Measurements from ENCODE around the gene CCDC73.

DNA sequence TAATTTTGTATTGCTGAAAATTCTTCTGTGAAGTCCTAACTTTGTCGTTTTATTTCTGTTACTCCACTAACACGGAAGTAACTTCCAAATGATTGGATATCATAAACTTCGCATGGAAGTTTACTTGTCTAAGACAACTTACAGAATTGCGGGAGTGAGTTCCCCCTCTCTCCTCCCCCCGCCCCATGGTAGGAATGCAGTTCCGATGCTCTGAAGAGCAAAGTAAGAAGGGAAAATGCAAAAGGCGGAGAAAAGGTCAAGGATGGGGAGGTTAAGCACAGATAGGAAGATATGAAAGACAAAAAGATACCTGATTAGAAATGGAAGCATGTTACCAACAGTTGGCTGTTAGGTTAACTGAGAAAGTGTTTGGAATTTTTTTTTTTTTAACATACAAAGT lies 209.5 kb downstream of the CCDC73 start:
- no peak; the same call in 1 of the 2 replicates for TF ChIP-seq POLR2A (IDR thresholded peaks at IDR 0.05; ENCODE audit: low read depth, low read length)
- TF ChIP-seq POLR2AphosphoS5 (IDR thresholded peaks at IDR 0.05; ENCODE audit: low read depth, low read length) = no peak
- no peak for TF ChIP-seq TAF1 (IDR thresholded peaks at IDR 0.05; ENCODE audit: borderline replicate concordance, low read depth, low read length)
